HL-60 (cell line): Measurements from ENCODE around the gene ADAMTS2.

Experiments used
- GABPA ChIP-seq: IDR thresholded peaks from 2 replicates; pipeline ENCODE4 v1.6.1; 2012; ENCODE audit warnings: low read depth
- POLR2AphosphoS5 ChIP-seq: IDR thresholded peaks from 2 replicates; pipeline ENCODE4 v1.6.1; 2012; ENCODE audit warnings: low read depth
- SPI1 ChIP-seq: IDR thresholded peaks from 2 replicates; pipeline ENCODE4 v1.6.1; 2012; ENCODE audit warnings: low read depth, mild to moderate bottlenecking, borderline replicate concordance
- TF ChIP-seq, protein P1 (sequence below): IDR thresholded peaks from 2 replicates; pipeline ENCODE4 v1.6.1; 2012; ENCODE audit warnings: low read depth; ENCODE audit not compliant: insufficient replicate concordance
- TF ChIP-seq, protein P2 (sequence below): IDR thresholded peaks from one replicate; pipeline ENCODE4 v1.5.1; 2011; ENCODE audit warnings: low read length, control low read depth, inconsistent platforms; ENCODE audit not compliant: insufficient read depth

DNA sequence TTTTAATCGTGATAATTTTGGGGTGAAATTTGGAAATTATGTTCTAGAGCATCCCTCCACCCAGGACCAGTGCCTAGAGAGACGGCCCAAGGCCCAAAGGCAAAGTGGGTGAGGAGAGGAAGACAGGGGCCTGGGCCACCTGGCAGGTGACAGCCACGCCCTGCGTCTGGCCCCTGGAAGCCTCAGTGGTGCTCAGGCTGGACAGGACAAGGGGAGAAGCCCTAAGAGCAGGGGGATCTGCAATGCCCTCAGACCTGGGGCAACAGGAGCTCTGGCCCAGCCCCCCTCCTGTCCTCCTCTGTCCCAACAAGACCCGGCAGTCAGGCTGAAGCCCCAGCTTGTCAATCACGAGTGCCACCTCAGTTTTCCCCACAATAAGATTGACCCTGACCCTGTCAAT is 134.8 kb downstream of the ADAMTS2 start:
- TF ChIP-seq, protein P1, sequence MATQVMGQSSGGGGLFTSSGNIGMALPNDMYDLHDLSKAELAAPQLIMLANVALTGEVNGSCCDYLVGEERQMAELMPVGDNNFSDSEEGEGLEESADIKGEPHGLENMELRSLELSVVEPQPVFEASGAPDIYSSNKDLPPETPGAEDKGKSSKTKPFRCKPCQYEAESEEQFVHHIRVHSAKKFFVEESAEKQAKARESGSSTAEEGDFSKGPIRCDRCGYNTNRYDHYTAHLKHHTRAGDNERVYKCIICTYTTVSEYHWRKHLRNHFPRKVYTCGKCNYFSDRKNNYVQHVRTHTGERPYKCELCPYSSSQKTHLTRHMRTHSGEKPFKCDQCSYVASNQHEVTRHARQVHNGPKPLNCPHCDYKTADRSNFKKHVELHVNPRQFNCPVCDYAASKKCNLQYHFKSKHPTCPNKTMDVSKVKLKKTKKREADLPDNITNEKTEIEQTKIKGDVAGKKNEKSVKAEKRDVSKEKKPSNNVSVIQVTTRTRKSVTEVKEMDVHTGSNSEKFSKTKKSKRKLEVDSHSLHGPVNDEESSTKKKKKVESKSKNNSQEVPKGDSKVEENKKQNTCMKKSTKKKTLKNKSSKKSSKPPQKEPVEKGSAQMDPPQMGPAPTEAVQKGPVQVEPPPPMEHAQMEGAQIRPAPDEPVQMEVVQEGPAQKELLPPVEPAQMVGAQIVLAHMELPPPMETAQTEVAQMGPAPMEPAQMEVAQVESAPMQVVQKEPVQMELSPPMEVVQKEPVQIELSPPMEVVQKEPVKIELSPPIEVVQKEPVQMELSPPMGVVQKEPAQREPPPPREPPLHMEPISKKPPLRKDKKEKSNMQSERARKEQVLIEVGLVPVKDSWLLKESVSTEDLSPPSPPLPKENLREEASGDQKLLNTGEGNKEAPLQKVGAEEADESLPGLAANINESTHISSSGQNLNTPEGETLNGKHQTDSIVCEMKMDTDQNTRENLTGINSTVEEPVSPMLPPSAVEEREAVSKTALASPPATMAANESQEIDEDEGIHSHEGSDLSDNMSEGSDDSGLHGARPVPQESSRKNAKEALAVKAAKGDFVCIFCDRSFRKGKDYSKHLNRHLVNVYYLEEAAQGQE = no peak
- TF ChIP-seq, protein P2, sequence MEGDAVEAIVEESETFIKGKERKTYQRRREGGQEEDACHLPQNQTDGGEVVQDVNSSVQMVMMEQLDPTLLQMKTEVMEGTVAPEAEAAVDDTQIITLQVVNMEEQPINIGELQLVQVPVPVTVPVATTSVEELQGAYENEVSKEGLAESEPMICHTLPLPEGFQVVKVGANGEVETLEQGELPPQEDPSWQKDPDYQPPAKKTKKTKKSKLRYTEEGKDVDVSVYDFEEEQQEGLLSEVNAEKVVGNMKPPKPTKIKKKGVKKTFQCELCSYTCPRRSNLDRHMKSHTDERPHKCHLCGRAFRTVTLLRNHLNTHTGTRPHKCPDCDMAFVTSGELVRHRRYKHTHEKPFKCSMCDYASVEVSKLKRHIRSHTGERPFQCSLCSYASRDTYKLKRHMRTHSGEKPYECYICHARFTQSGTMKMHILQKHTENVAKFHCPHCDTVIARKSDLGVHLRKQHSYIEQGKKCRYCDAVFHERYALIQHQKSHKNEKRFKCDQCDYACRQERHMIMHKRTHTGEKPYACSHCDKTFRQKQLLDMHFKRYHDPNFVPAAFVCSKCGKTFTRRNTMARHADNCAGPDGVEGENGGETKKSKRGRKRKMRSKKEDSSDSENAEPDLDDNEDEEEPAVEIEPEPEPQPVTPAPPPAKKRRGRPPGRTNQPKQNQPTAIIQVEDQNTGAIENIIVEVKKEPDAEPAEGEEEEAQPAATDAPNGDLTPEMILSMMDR = no peak
- no peak for TF ChIP-seq POLR2AphosphoS5
- no peak for TF ChIP-seq GABPA
- TF ChIP-seq SPI1 = no peak
